Osteocyte (in vitro differentiated cells): ENCODE measurements around the gene SETDB2. TPM values are rescaled to one million over a fixed set of nuclear protein-coding genes. Genes with fewer than 3 reads are reported as not detected.

ENCODE experiments used
- DNase-seq: peaks from one replicate; pipeline ENCODE4 v3.0.0; 2021; ENCODE audit warnings: mixed read lengths; ENCODE audit not compliant: unreplicated experiment; ENCODE audit errors: extremely low spot score
- H3K27ac Mint-ChIP-seq: one replicate; pipeline ENCODE4 v1.8.0; 2021; ENCODE audit warnings: mild to moderate bottlenecking, mixed read lengths; ENCODE audit not compliant: unreplicated experiment
- H3K27me3 Mint-ChIP-seq: one replicate; pipeline ENCODE4 v1.8.0; 2021; ENCODE audit warnings: mixed read lengths; ENCODE audit not compliant: unreplicated experiment
- H3K36me3 Mint-ChIP-seq: one replicate; pipeline ENCODE4 v1.8.0; 2021; ENCODE audit warnings: mixed read lengths; ENCODE audit not compliant: unreplicated experiment
- H3K4me1 Mint-ChIP-seq: one replicate; pipeline ENCODE4 v1.8.0; 2021; ENCODE audit warnings: mixed read lengths; ENCODE audit not compliant: unreplicated experiment
- H3K4me3 Mint-ChIP-seq: one replicate; pipeline ENCODE4 v1.8.0; 2021; ENCODE audit warnings: mild to moderate bottlenecking, moderate library complexity, mixed read lengths; ENCODE audit not compliant: unreplicated experiment
- H3K9me3 Mint-ChIP-seq: one replicate; pipeline ENCODE4 v1.8.0; 2021; ENCODE audit warnings: mixed read lengths; ENCODE audit not compliant: unreplicated experiment
- total RNA-seq: library from RNA; stranded (reverse); gene quantifications from 2 replicates; pipeline ENCODE4 v1.2.1, GENCODE V29; 2021
- TF ChIP-seq, protein P1 (sequence below): fragments of 200-600 bp; sonication (generic); IDR thresholded peaks from 2 replicates; pipeline ENCODE4 v1.5.0; 2021; ENCODE audit warnings: antibody characterized with exemption, mild to moderate bottlenecking, moderate library complexity

The SETDB2 gene
- total RNA-seq, 1 donor from 2014 or later = 9.4 TPM

GRCh38 chr13:49540552-49540951, 96.5 kb downstream of the SETDB2 start:
- H3K9me3 Mint-ChIP-seq = no peaks in the 10 kb centered on the region
- TF ChIP-seq, protein P1, sequence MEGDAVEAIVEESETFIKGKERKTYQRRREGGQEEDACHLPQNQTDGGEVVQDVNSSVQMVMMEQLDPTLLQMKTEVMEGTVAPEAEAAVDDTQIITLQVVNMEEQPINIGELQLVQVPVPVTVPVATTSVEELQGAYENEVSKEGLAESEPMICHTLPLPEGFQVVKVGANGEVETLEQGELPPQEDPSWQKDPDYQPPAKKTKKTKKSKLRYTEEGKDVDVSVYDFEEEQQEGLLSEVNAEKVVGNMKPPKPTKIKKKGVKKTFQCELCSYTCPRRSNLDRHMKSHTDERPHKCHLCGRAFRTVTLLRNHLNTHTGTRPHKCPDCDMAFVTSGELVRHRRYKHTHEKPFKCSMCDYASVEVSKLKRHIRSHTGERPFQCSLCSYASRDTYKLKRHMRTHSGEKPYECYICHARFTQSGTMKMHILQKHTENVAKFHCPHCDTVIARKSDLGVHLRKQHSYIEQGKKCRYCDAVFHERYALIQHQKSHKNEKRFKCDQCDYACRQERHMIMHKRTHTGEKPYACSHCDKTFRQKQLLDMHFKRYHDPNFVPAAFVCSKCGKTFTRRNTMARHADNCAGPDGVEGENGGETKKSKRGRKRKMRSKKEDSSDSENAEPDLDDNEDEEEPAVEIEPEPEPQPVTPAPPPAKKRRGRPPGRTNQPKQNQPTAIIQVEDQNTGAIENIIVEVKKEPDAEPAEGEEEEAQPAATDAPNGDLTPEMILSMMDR = no peak
- H3K4me1 Mint-ChIP-seq = no peaks in the 10 kb centered on the region
- DNase-seq = no peak
- H3K27me3 Mint-ChIP-seq = no peaks in the 10 kb centered on the region
- H3K36me3 Mint-ChIP-seq = peaks cover 55% of the 10 kb centered on the region
- no peak overlapping the region for H3K27ac Mint-ChIP-seq
- H3K4me3 Mint-ChIP-seq = no peak overlapping the region

GRCh38 chr13:49543656-49544055, 99.6 kb downstream of the SETDB2 start:
- TF ChIP-seq, protein P1 = no peak
- H3K27ac Mint-ChIP-seq = no peak overlapping the region
- no peaks in the 10 kb centered on the region for H3K9me3 Mint-ChIP-seq
- peaks cover 55% of the 10 kb centered on the region for H3K36me3 Mint-ChIP-seq
- H3K4me1 Mint-ChIP-seq = no peaks in the 10 kb centered on the region
- no peak overlapping the region for H3K4me3 Mint-ChIP-seq
- H3K27me3 Mint-ChIP-seq = no peaks in the 10 kb centered on the region
- DNase-seq = no peak

Other genes with a start within 250 kb of the SETDB2 start
- not detected in 2 replicates for gene MLNR, start 223.9 kb upstream of the SETDB2 start, total RNA-seq
- 8.4 and 11.9 TPM in 2 replicates for gene CDADC1, start 196.3 kb upstream of the SETDB2 start, total RNA-seq
- gene CAB39L, start 210 bp upstream of the SETDB2 start, total RNA-seq = 7.4 and 8.3 TPM in 2 replicates
- 30.6 and 32.1 TPM in 2 replicates for gene PHF11, start 51.7 kb downstream of the SETDB2 start, total RNA-seq
- gene RCBTB1, start 141.3 kb downstream of the SETDB2 start, total RNA-seq = 26.2 and 29.3 TPM in 2 replicates
- gene ARL11, start 184.2 kb downstream of the SETDB2 start, total RNA-seq = not detected in 2 replicates
- 29.2 and 33.7 TPM in 2 replicates for gene EBPL, start 247.2 kb downstream of the SETDB2 start, total RNA-seq